ENCODE measurements around the gene ZNF496.
"Not testable (repeated sequence)": the region's sequence is repeated elsewhere in the genome, so short reads cannot be mapped to it uniquely, and the experiment has no call there.

Gene ZNF496

DNA sequence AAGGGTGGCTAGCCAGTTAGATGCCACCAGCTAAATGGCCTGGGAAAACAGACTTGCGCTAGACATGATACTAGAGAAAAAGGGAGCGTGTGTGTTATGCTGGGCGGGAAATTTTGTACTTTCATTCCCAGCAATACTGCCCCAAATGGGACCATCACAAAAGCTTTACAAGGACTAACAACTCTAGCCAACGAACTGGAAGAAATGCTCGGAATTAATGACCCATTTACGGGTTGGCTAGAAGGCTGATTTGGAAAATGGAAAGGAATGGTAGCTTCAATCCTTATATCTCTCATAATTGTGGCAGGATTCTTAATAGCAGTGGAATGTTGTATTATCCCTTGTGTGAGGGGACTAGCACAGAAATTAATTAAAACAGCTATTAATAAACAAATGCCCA, 27.9 kb upstream of the ZNF496 start:
- no peak for DNase-seq (ENCODE audit: low spot score)

DNA sequence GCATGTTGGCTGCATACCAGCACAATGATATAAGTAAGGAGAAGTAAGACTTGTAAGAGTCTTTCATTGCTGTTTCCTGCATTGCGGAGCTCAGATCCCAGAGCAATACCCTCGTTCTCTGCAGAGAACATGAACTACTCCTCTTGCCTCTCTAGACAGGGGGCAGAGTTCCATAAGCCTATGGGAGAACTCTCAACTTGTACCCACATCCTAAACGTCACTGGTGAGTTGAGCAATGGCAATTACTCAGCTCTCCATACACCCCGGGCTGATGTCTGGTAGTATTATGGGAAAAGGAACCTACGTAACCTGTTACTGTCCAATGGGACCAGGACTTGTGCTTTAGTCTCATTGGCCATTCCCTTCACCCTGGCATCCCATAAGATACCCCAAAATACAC, 27.3 kb upstream of the ZNF496 start:
- DNase-seq (ENCODE audit: low spot score) = no peak

DNA sequence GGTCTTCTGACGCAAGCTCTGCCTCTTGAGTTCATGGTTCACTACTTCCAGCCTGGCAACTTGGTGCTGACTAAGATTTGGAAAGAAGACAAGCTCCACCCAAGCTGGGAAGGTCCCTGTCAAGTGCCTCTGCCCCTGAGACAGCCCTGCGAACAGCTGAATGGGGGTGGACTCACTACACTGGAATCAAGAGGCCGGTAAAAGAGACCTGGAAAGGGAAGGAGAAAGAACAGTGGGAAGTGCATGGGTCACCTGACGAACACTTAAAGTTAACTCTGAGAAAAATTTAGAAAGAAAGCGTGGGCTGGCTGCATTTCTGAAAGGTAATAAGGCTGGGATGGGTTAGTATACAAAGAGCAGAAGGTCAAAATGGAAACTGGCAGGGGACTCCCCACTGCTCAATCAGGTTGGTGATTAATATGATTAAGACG, 26.1 kb upstream of the ZNF496 start:
- DNase-seq (ENCODE audit: low spot score) = no peak

DNA sequence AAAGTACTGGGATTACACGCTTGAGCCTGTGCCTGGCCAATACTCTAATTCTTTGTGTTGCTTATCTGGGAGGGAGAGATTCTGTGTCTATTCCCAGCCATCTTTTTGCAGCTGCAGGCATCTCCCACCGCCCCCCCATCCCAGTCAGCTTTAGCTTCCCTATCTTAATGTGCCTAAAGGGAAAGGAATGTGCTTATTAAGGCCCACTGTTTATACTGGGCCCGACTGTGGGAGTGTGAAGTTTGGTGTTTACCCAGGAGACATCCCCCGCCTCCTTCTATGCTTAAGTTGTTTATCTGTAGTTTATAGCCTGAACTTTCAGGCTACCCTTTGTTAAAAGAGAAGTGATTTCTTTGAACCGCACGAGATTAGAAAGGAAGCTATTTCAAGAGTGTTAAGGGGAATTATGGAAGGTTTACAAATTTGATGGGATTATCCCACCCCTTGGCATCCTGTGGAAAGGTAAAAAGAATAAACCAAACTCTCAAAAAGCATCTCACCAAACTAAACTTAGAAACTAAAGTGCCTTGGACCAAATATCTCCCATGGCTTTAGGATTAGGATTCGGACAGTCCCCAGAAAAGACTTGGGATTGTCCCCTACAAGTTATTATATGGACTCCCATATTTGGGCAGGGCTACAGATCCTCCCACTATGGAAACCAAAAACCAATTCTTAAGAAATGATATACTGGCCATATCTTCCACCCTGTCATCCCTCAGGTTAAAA, 25.5 kb upstream of the ZNF496 start:
- DNase-seq (ENCODE audit: low spot score) = no peak

DNA sequence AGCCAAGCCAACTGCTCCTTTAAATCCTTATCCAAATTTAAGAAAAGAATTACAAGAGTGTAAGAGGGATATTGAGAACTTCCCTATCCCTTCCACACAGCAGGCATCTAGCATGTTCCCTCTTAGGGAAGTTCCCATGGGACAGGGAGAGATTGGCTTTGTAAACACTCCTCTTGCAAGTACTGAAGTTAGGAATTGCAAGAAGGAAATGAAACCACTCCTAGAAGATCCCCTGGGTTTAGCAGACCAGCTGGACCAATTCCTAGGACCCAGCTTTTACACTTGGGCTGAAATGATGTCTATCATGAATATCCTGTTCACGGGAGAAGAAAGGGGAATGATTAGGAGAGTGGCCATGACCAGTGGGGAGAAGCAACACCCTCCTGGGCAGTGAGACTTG, 23.5 kb upstream of the ZNF496 start:
- DNase-seq (ENCODE audit: low spot score) = not testable (repeated sequence)

DNA sequence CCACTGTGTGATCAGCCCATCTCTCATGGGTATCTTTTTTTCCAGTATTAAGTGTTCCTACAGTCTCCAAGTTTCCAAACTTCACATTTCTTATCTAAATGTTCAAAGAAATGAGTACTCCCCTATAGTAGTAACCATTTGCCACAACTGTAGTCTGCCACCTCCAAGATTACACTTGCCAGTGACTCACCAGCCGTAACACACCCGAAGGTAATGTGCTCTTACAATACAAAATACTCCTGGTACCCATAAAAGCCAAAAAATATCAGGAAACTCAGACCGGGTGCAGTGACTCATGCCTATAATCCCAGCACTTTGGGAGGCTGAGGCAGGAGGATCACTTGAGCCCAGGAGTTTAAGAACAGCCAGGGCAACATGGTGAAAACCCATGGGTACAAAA, 20.5 kb upstream of the ZNF496 start:
- DNase-seq (ENCODE audit: low spot score) = no peak

DNA sequence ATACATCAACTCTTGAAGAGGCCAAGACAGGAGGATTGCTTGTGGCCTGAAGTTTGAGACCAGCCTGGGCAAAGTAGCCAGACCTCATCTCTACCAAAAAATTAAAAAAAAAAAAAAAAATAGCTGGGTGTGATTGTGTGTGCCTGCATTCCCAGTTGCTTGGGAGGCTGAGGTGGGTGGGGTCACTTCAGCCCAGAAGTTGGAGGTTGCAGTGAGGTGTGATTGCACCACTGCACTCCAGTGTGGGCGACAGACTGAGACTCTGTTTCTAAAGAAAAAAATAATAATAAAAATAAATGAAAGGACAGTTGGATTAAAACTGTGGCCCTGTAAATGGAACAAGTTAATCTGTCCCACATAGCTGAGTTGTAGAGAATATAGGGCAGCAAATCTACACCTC, 18.9 kb upstream of the ZNF496 start:
- no peak for DNase-seq (ENCODE audit: low spot score)

DNA sequence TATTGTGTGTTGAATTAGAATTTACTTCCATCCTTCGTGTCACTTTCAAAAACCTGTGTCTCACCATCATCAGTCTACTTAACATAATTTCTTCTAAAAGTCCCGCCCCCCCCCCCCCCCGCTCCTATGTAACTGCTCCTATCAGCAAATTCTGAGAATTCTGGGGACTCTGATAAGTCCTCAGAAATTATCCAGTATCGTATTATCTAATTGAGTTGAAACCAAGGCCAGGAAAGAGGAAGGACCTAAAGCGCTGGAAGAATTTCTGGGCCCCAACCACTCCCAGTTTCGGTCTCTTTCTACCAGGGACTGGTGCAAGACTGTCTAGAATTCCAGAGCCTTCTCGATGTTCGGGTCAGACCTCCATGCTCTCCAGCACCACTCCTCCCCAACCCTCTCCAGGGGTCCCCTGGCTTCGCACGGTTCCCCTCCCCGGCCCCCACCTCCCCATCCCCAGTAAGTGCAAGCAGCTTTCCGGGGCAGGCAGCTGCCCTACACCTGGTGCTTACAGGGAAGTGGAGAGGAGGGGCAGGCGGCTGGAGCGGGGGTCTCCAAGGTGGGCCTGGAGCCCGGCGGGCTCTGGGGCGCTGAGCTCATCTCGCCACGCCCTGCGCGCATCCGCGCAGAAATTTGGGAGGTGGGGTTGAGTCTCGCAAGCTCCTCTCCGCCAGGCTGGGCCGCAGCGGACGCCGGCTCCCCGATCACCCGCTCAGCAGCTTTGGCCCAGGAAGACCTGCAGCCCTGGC, 16.0 kb upstream of the ZNF496 start:
- no peak for DNase-seq (ENCODE audit: low spot score)

DNA sequence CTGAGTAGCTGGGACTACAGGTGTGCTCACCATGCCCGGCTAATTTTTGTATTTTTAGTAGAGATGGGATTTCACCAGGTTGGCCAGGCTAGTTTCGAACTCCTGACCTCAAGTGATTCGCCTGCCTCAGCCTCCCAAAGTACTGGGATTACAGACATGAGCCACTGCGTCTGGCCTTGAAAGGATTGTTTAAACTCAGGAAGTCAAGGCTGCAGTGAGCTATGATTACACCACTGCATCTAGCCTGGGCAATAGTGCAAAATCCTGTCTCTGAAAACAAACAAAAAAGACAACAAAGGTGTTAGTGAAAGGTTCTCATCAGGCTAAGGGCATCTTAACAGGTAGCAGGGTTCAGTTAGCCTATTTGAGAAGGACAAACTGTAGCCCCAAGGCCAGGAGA, 14.2 kb upstream of the ZNF496 start:
- DNase-seq (ENCODE audit: low spot score) = no peak

DNA sequence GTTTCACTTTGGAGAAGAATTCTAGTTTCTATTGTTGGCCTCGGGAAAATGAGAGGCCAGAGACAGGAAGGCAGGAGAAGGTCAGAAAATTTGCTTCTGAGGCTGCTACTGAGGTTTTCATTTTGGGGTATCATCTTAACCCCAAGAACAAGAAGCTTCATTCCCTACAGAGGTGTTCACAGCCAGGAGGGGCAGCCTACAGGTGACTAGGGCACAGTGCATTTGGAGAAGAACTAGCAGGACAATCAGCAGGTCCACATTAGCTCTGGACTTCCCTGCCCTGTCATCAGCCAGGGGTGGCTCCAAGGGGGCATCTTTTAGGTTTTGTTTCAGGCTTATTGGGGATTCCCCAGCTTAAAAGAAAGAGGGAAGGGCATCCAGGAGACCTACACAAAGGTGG, 12.1 kb upstream of the ZNF496 start:
- no peak for DNase-seq (ENCODE audit: low spot score)

DNA sequence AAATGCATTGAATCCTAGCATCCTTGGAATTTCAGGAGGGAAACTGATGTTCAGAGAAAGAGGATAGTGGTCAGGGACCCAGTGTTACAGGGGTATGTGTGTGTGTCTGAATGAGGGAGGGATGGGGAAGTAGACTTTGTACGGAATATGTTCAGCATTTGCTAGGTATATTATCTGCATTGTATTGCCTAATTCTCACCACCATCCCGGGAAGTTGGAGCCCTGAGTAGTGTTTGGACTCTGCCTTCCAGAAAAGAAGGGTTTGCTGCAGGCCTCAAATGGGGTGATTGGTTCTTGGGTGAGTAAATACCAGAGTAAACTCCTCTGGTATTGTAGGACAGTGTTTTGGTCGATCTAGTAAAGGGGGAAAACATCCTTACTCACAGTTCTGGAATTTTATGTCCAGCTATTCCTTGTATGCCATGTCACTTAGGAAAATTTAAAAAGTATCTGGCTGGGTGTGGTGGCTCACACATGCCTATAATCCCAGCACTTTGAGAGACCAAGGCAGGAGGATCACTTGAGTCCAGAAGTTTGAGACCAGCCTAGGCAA, 7.1 kb upstream of the ZNF496 start:
- DNase-seq (ENCODE audit: low spot score) = no peak

DNA sequence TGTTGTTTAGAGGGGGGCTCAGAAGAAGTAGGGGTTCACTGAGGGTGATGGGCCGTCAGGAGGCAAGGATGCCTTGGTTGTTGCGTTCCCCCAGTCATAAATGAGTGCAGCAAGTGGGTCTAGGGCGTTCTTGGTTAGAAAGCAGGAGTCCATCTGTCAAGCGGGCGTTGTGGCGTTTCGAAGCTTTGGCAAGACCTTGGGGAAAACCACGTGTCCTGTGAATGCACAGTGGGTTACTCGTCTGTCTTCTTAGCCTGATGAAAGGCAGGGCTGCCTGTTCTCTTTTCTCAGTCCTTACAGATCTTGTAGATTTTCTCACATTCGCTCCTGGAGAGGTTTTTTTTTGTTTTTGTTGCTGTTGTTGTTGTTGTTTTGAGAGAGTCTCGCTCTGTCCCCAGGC, 6.3 kb upstream of the ZNF496 start:
- no peak for DNase-seq (ENCODE audit: low spot score)

DNA sequence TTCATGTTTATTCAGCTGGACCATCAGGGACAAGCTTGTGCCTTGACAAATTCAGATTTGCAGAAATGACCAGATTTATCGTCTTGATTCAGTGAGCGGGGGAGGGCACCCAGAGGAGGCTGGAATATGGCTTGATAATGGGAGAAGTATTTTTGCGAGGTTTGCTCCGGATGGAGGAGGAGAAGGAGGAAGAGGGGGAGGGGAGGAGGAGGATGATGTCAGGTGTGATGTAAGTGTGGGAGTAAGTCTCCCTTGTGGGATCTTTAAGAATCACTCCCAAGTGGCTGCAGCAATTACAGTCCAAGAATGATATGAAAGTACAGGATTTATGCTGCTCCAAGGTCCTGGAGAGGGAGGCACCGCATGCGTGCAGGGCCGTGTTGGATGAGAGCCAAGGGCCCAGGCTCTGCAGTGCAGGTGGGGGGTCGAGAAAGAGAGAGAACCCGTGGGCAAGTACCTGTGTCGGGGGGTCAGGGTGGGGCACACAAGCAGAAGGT, 5.6 kb upstream of the ZNF496 start:
- DNase-seq (ENCODE audit: low spot score) = no peak

DNA sequence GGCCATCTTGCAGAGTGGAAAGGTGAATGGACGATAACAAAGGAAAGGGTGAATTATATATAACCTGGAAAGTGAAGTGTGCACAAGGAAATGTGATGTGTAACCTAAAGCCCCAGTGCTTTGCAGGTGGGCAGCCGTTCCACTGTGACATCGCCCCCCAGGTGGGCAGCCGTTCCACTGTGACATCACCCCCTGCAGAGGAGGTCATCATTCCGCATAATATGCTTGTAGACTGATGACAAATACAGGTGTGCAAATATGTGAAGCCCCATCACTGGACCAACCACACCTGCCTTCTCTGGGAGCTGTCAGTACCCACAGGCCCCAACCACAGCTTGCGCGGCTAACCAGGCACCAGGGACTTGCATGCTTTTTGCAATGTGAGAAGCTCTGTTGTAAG, 4.7 kb upstream of the ZNF496 start:
- no peak for DNase-seq (ENCODE audit: low spot score)

DNA sequence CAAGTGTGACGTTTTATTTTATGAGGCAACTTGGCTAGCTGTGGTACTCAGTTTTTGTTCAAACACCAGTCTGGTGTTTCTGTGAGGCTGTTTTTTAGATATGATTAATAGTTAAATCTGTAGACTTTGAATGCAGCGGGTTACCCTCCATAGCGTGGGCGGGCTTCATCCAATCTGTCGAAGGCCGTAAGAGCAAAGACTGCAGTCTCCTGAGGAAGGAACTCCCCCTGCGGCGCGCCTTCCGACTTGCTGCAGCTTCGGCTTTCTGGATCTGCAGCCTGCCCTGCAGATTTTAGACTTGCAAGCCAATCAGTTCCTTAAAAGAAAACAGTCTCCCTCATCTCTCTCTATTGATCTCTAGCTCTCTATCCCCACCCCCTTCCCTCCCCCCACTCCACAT, 4.2 kb upstream of the ZNF496 start:
- DNase-seq (ENCODE audit: low spot score) = no peak

DNA sequence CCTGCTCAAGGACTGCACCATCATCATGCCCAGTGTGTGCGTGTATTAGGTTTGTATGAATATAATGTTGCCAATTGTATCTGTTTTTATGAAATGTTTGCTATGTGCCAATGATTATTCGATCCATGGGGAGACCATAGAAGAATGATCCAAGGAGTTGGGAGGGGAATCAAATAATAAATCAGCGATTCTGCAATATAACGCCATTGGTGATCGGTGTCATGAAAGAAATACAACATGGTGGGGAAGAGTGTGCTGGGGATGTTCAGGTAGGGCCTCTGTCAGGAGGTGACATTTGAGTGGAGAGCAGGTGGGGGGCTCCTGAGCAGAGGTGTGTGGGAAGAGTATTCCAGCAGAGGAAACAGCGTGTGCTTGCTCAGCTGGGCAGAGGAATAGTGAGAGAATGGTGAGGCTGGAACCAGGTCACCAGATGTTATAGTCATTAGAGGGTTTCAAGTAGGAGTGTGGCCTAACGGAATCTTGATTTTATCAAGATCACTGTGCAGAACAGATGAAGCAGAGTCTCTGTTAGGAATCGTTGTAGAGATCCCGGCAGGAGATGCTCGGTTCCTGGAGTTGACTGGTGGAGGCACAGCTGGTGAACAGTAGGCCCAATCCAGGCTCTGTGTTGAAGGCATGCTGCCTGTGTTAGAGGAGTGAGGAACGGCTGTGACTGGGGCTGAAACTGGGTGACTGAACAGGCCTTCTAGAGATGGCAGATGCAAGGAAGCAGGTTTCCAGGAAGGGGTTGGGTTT, 2.9 kb upstream of the ZNF496 start:
- DNase-seq (ENCODE audit: low spot score) = no peak

DNA sequence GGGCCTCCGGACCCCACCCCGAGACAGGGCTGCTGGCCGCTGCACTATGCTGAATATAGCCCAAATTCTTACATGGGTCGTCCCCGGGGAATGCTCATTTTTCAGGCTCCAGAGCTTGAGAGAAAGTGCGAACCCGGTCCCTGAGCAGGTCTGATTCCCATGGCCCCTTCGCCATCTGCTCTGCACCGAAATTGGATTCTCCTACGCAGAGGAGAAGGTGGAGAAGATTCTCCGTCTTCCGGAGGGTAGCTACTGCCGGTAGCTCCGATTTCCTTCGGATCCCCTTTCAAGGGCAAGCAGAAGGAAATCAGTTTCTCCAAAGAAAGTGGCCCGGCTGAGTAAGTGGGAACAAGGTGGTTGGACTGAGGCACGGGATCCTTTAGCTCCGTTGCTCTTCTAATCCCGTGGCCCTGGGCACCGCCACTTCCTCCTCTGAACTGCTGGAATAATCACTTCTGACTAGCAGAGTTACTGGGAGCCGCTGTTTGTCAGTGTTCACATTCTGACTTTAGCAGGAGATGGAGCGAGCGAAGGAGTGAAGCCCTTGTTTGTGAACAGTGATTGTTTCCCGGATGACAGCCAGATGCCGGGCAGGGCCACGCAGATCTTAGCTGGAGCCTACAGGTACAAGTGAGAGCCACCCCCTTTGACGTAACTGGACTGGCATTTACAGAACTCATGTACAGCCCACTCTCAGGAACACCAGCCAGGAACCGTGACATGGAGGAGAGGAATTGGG, 1.1 kb upstream of the ZNF496 start:
- peak; percentile 32 for DNase-seq (ENCODE audit: low spot score)

DNA sequence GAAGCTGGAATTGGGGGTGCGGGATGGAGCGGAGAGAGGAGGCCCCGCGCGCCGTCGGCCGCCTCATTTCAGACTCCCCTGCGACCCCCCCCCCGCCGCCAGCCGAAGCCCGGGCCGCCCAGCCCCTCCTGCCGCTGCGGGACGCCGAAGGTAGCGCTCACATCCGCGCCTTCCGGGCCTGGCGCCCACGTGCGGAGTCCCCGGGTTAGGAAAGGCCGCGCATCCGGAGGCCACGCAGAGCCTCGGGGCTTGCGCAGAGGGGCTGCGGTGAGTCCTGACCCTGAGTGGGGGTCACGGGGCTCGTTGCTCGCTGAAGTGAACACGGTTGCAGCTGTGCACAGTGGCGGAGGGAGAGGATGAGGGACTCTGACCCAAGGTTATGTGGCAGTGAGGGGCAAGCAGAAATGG, 552 bp upstream of the ZNF496 start:
- peak; percentile 65 for DNase-seq (ENCODE audit: low spot score)

DNA sequence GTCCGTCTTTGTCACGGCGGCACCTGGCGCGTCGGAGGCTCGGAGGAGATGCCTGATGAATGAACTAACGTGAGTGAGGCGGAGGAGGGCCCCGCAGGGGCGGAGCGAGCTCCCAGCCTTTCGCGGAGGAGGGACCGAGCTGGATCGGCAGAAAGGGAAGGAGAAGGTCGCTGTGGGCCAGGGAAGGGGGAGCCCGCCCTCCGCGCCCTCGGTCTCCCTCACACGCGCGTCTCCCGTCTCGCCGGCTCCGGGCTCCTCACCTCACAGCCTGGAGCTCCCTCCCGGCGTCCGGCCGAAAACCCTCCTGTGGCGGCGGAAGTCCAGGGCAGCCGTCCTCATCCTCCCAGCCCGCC, 519 bp downstream of the ZNF496 start:
- peak; percentile 90 for DNase-seq (ENCODE audit: low spot score)

DNA sequence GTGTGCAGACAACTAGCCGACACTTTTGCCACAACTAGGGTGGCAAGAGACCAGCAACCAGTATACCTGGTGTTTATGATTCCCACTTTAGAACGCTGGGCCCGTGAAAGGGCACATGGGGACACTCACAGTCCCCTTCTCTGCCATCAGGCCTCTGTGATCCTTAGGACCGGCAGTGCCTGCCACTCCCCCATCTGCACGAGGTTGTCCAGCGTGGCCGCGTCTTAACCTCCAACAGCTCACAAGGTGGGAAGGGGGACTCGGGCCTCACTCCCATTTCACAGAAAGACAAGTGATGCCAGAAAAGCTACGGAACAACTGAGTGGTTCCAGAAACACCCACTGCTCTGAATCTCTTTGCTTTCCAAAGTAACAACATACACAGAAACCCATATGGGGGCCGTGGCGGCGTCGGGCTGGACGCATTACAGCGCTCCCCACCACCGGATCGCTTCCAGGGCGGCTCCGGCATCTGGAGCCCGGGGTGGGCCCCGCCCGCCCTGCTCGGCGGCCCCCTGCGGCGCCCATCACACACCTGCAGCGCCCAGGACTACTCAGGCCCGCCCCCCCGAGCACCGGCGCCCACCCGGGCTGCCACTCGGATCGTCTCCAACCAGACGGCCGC, 1.0 kb downstream of the ZNF496 start:
- no peak for DNase-seq (ENCODE audit: low spot score)

DNA sequence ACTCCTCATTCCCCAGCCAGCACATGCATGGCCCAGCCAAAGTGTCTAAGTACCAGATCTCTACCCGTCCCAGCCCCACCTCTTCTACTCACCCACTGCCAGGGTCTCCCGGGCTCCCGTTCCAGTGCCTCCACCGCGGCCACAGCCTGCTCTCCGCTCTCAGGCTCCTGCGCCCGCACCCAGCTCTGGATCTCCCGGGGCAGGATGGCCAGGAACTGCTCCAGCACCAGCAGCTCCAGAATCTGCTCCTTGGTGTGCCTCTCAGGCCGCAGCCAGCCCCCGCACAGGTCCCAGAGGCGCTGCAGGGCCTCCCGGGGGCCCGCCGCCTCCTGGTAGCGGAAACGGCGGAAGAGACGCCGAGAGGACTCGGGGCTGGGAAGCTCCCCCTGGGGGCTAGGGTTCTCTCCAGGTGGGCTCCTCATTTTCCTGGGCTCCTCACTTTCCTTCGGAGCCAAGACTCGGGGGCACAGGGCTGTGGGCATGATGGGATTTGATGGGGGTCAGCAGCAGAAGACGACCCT, 2.5 kb downstream of the ZNF496 start:
- DNase-seq (ENCODE audit: low spot score) = no peak
